HG03457 (cell line): ENCODE measurements around the gene ATP6V1B1.

Source experiments
- ATAC-seq: cut with Tn5 transposase; IDR thresholded peaks from one replicate; pipeline ENCODE4 v1.9.1; 2021; ENCODE audit warnings: moderate number of reproducible peaks; ENCODE audit not compliant: unreplicated experiment

ATP6V1B1 gene

GRCh38 chr2:70926042-70926441 is 9.7 kb upstream of the ATP6V1B1 start:
- no peak for ATAC-seq

- ATAC-seq = no peak
Observed at GRCh38 chr2:70927138-70927537, 8.6 kb upstream of the ATP6V1B1 start.

GRCh38 chr2:70927641-70928040 is 8.1 kb upstream of the ATP6V1B1 start:
- ATAC-seq = no peak

GRCh38 chr2:70928366-70928765 is 7.3 kb upstream of the ATP6V1B1 start:
- no peak for ATAC-seq

- ATAC-seq = no peak
Observed at GRCh38 chr2:70930371-70931329, 5.0 kb upstream of the ATP6V1B1 start.

GRCh38 chr2:70931376-70932000 is 4.2 kb upstream of the ATP6V1B1 start:
- ATAC-seq = no peak

GRCh38 chr2:70932631-70933230 is 3.0 kb upstream of the ATP6V1B1 start:
- ATAC-seq = no peak

- ATAC-seq = no peak
Observed at GRCh38 chr2:70934981-70935380, 719 bp upstream of the ATP6V1B1 start.

GRCh38 chr2:70936165-70936978 is 672 bp downstream of the ATP6V1B1 start:
- no peak for ATAC-seq

- ATAC-seq = no peak
Observed at GRCh38 chr2:70936979-70937811, 1.5 kb downstream of the ATP6V1B1 start.

GRCh38 chr2:70937866-70938585 is 2.3 kb downstream of the ATP6V1B1 start:
- ATAC-seq = no peak

- no peak for ATAC-seq
Observed at GRCh38 chr2:70938586-70938950, 2.9 kb downstream of the ATP6V1B1 start.

GRCh38 chr2:70939001-70939838 is 3.5 kb downstream of the ATP6V1B1 start:
- no peak for ATAC-seq

- ATAC-seq = no peak
Observed at GRCh38 chr2:70939839-70940580, 4.3 kb downstream of the ATP6V1B1 start.

GRCh38 chr2:70941186-70941585 is 5.5 kb downstream of the ATP6V1B1 start:
- no peak for ATAC-seq

- ATAC-seq = no peak
Observed at GRCh38 chr2:70941701-70942100, 6.0 kb downstream of the ATP6V1B1 start.

GRCh38 chr2:70942396-70943204 is 6.9 kb downstream of the ATP6V1B1 start:
- no peak for ATAC-seq
